CD4-positive, alpha-beta memory T cell (primary cell): ENCODE data around the gene CISD2. TPM values are rescaled to one million over a fixed set of nuclear protein-coding genes. Genes with fewer than 3 reads are reported as not detected.
"Not testable (repeated sequence)": the region's sequence is repeated elsewhere in the genome, so short reads cannot be mapped to it uniquely, and the experiment has no call there.

ENCODE experiments used
- CTCF ChIA-PET: fragments of 350-600 bp; sonication (Branson Sonifier 250); formaldehyde crosslinking; loops from one replicate; lab custom pipeline; 2021; ENCODE audit warnings: inconsistent platforms; ENCODE audit not compliant: partially characterized antibody; lab: Charles Lee
- POLR2A ChIA-PET: fragments of 350-600 bp; sonication (Branson Sonifier 250); formaldehyde crosslinking; loops from one replicate; lab custom pipeline; 2021; ENCODE audit not compliant: partially characterized antibody; lab: Charles Lee
- DNase-seq, 5 donors: peaks; one replicate each; pipeline versions ENCODE4 v3.0.0 to v3.0.0-alpha.2; 2020 to 2022; ENCODE audit warnings: mixed read lengths in 1 of 5
- H3K27ac ChIP-seq: one replicate; pipeline ENCODE4 v1.7.0; 2013; ENCODE audit warnings: low read depth, low read length
- H3K27me3 ChIP-seq: 2 replicates; pipeline ENCODE4 v1.7.0; 2013; ENCODE audit warnings: mild to moderate bottlenecking, low read length, moderate library complexity; ENCODE audit not compliant: insufficient read depth
- H3K36me3 ChIP-seq: 2 replicates; pipeline ENCODE4 v1.7.0; 2013; ENCODE audit warnings: mild to moderate bottlenecking, low read length, moderate library complexity; ENCODE audit not compliant: insufficient read depth
- H3K4me1 ChIP-seq: 2 replicates; pipeline ENCODE4 v1.7.0; 2013; ENCODE audit warnings: mild to moderate bottlenecking, low read length, moderate library complexity; ENCODE audit not compliant: insufficient read depth
- H3K4me3 ChIP-seq, 2 donors: one replicate each; pipeline ENCODE4 v1.7.0; 2013; ENCODE audit warnings: low read length in 2 of 2, mild to moderate bottlenecking in 1 of 2
- H3K9me3 ChIP-seq, 2 donors: one replicate each; pipeline ENCODE4 v1.7.0; 2013; ENCODE audit warnings: low read length in 2 of 2, control low read depth in 1 of 2; ENCODE audit not compliant: control insufficient read depth in 1 of 2
- H3K27ac Mint-ChIP-seq, 7 donors: one replicate each; pipeline ENCODE4 v1.8.0; 2020 to 2021; ENCODE audit warnings: mixed read lengths in 7 of 7, mild to moderate bottlenecking in 6 of 7, inconsistent platforms in 3 of 7, moderate library complexity in 3 of 7
- H3K27me3 Mint-ChIP-seq, 2 donors: one replicate each; pipeline ENCODE4 v1.8.0; 2020 to 2021; ENCODE audit warnings: mixed read lengths in 2 of 2
- H3K36me3 Mint-ChIP-seq, 2 donors: one replicate each; pipeline ENCODE4 v1.8.0; 2020 to 2021; ENCODE audit warnings: mixed read lengths in 2 of 2, inconsistent platforms in 1 of 2, mild to moderate bottlenecking in 1 of 2
- H3K4me1 Mint-ChIP-seq, 4 donors: one replicate each; pipeline ENCODE4 v1.8.0; 2020 to 2021; ENCODE audit warnings: mixed read lengths in 4 of 4, mild to moderate bottlenecking in 1 of 4
- H3K4me3 Mint-ChIP-seq, 8 donors: one replicate each; pipeline ENCODE4 v1.8.0; 2020 to 2021; ENCODE audit warnings: mixed read lengths in 8 of 8, mild to moderate bottlenecking in 7 of 8, moderate library complexity in 6 of 8, inconsistent platforms in 3 of 8
- H3K9me3 Mint-ChIP-seq, 8 donors: one replicate each; pipeline ENCODE4 v1.8.0; 2020 to 2021; ENCODE audit warnings: mixed read lengths in 8 of 8, mild to moderate bottlenecking in 5 of 8, inconsistent platforms in 3 of 8, moderate library complexity in 1 of 8
- intact Hi-C: fragments of 100-400 bp; cut with micrococcal nuclease; formaldehyde crosslinking; loops from one replicate; pipeline ENCODE4 v1.15.1; 2023
- polyA plus RNA-seq, 2 donors: library from polyadenylated mRNA; unstranded; fragments of 300-500 nt; fragmentation: Illumina TruSeq; gene quantifications; one replicate each; pipeline ENCODE4 v1.2.3, GENCODE V29; 2021
- total RNA-seq, 2 experiments: library from RNA; stranded (reverse); gene quantifications; one replicate each; pipeline ENCODE4 v1.2.3, GENCODE V29; 2021

CISD2 gene
- total and polyA plus RNA-seq, 4 experiments from 2014 or later: 18.5 to 54.9 (median 26.6) TPM

GRCh38 chr4:102896547-102896946, 27.8 kb downstream of the CISD2 start:
- H3K9me3 Mint-ChIP-seq, H3K27me3 Mint-ChIP-seq, CTCF ChIA-PET, H3K4me3 ChIP-seq, H3K36me3 ChIP-seq, H3K27ac Mint-ChIP-seq, H3K27me3 ChIP-seq, POLR2A ChIA-PET, H3K4me1 ChIP-seq, H3K9me3 ChIP-seq, H3K36me3 Mint-ChIP-seq, H3K27ac ChIP-seq, intact Hi-C loops, DNase-seq, H3K4me3 Mint-ChIP-seq, H3K4me1 Mint-ChIP-seq: not testable (repeated sequence)

GRCh38 chr4:102897610-102898009, 28.8 kb downstream of the CISD2 start:
- H3K4me3 ChIP-seq, H3K4me1 Mint-ChIP-seq, intact Hi-C loops: not testable (repeated sequence)

GRCh38 chr4:102901804-102902203, 33.0 kb downstream of the CISD2 start:
- no peak overlapping the region for H3K27ac Mint-ChIP-seq
- POLR2A ChIA-PET: no interaction called here
- CTCF ChIA-PET: no interaction called here
- H3K36me3 ChIP-seq: no peaks in the 10 kb centered on the region
- DNase-seq: no peak
- no peak overlapping the region for H3K27ac ChIP-seq
- no peak overlapping the region for H3K4me3 ChIP-seq
- no peaks in the 10 kb centered on the region for H3K27me3 ChIP-seq
- no peaks in the 10 kb centered on the region for H3K4me1 ChIP-seq
- no peaks in the 10 kb centered on the region for H3K4me1 Mint-ChIP-seq
- intact Hi-C loops: no loop called here
- no peaks in the 10 kb centered on the region for H3K9me3 Mint-ChIP-seq
- H3K36me3 Mint-ChIP-seq: no peaks in the 10 kb centered on the region
- H3K4me3 Mint-ChIP-seq: no peak overlapping the region
- H3K27me3 Mint-ChIP-seq: no peaks in the 10 kb centered on the region
- no peaks in the 10 kb centered on the region for H3K9me3 ChIP-seq

More at GRCh38 chr4:102897610-102898009, 28.8 kb downstream of the CISD2 start:
- H3K9me3 Mint-ChIP-seq, POLR2A ChIA-PET, H3K27ac ChIP-seq, CTCF ChIA-PET, H3K27ac Mint-ChIP-seq, H3K9me3 ChIP-seq, H3K36me3 ChIP-seq, H3K4me1 ChIP-seq, H3K36me3 Mint-ChIP-seq, H3K27me3 ChIP-seq, H3K27me3 Mint-ChIP-seq, DNase-seq: not testable (repeated sequence)
- peak overlapping the region in 1 of 8 donors; percentile 48 for H3K4me3 Mint-ChIP-seq

- Mint-ChIP-seq H3K36me3 (peaks cover 43 to 57% of the 10 kb centered on the region in 2 donors), H3K27ac (no peak overlapping the region), H3K4me3 (no peak overlapping the region), H3K4me1 (no peaks in the 10 kb centered on the region), H3K9me3 (peaks cover 4 to 47% (median 34%) of the 10 kb centered on the region in 8 donors), H3K27me3 (no peaks in the 10 kb centered on the region)
- no peaks in the 10 kb centered on the region for H3K27me3 ChIP-seq
- no peak overlapping the region for H3K4me3 ChIP-seq
- ChIA-PET CTCF (no interaction called here), POLR2A (no interaction called here)
- H3K4me1 ChIP-seq: no peaks in the 10 kb centered on the region
- H3K36me3 ChIP-seq: no peaks in the 10 kb centered on the region
- intact Hi-C loops: no loop called here
- H3K27ac ChIP-seq: no peak overlapping the region
- no peak for DNase-seq
- peaks cover 0 to 4% of the 10 kb centered on the region in 2 donors for H3K9me3 ChIP-seq
Measured at GRCh38 chr4:102918859-102919258, 50.1 kb downstream of the CISD2 start.

GRCh38 chr4:102919697-102920096, 50.9 kb downstream of the CISD2 start:
- CTCF ChIA-PET, H3K4me3 ChIP-seq, H3K27ac Mint-ChIP-seq, H3K27me3 ChIP-seq, DNase-seq, POLR2A ChIA-PET, H3K4me1 Mint-ChIP-seq, H3K4me1 ChIP-seq, intact Hi-C loops, H3K9me3 ChIP-seq, H3K27ac ChIP-seq, H3K4me3 Mint-ChIP-seq, H3K36me3 ChIP-seq, H3K27me3 Mint-ChIP-seq: not testable (repeated sequence)
- H3K36me3 Mint-ChIP-seq: peaks cover 36 to 49% of the 10 kb centered on the region in 2 donors
- peaks cover 6 to 38% (median 29%) of the 10 kb centered on the region in 8 donors for H3K9me3 Mint-ChIP-seq

GRCh38 chr4:102935716-102936115, 66.9 kb downstream of the CISD2 start:
- no peak overlapping the region for H3K4me3 ChIP-seq
- Mint-ChIP-seq H3K36me3 (peaks cover 3 to 5% of the 10 kb centered on the region in 2 donors), H3K9me3 (peaks cover 0 to 4% (median 0%) of the 10 kb centered on the region in 8 donors), H3K4me3 (no peak overlapping the region), H3K27me3 (peaks cover 0 to 2% of the 10 kb centered on the region in 2 donors), H3K4me1 (no peaks in the 10 kb centered on the region), H3K27ac (no peak overlapping the region)
- intact Hi-C loops: no loop called here
- H3K36me3 ChIP-seq: no peaks in the 10 kb centered on the region
- ChIA-PET CTCF (no interaction called here), POLR2A (no interaction called here)
- no peak overlapping the region for H3K27ac ChIP-seq
- no peaks in the 10 kb centered on the region for H3K4me1 ChIP-seq
- no peaks in the 10 kb centered on the region for H3K27me3 ChIP-seq
- no peaks in the 10 kb centered on the region for H3K9me3 ChIP-seq
- DNase-seq: no peak

GRCh38 chr4:102938063-102938462, 69.3 kb downstream of the CISD2 start:
- DNase-seq, H3K27ac Mint-ChIP-seq, H3K27me3 ChIP-seq, H3K9me3 Mint-ChIP-seq, H3K4me3 Mint-ChIP-seq, H3K36me3 ChIP-seq, H3K4me1 Mint-ChIP-seq, H3K4me3 ChIP-seq, H3K4me1 ChIP-seq, H3K9me3 ChIP-seq, POLR2A ChIA-PET, H3K27me3 Mint-ChIP-seq, H3K27ac ChIP-seq, CTCF ChIA-PET, intact Hi-C loops: not testable (repeated sequence)
- peaks cover 3 to 25% of the 10 kb centered on the region in 2 donors for H3K36me3 Mint-ChIP-seq
